Activated CD8-positive, alpha-beta T cell treated with anti-CD3 and anti-CD28 coated beads for 36 hours (primary cell): ENCODE results near the gene TCEANC2. TPM values are rescaled to one million over a fixed set of nuclear protein-coding genes. Genes with fewer than 3 reads are reported as not detected.
"Not testable (repeated sequence)": the region's sequence is repeated elsewhere in the genome, so short reads cannot be mapped to it uniquely, and the experiment has no call there.

Experiments used
- ATAC-seq: fragments of 200-7000 bp; cut with Tn5 transposase; one replicate; pipeline ENCODE4 v1.10.0; 2021; ENCODE audit warnings: mild to moderate bottlenecking, moderate library complexity
- CTCF ChIA-PET: fragments of 350-600 bp; sonication (Branson Sonifier 250); formaldehyde crosslinking; loops from one replicate; lab custom pipeline; 2021; ENCODE audit warnings: antibody characterized with exemption; lab: Charles Lee
- POLR2A ChIA-PET: fragments of 350-600 bp; sonication (Branson Sonifier 250); formaldehyde crosslinking; loops from one replicate; lab custom pipeline; 2021; ENCODE audit warnings: antibody characterized with exemption; lab: Charles Lee
- DNase-seq: peaks from one replicate; pipeline ENCODE4 v3.0.0-alpha.2; 2020
- H3K27ac Mint-ChIP-seq: one replicate; pipeline ENCODE4 v1.8.0; 2021; ENCODE audit warnings: mild to moderate bottlenecking, mixed read lengths
- H3K27me3 Mint-ChIP-seq: one replicate; pipeline ENCODE4 v1.8.0; 2021; ENCODE audit warnings: mixed read lengths
- H3K36me3 Mint-ChIP-seq: one replicate; pipeline ENCODE4 v1.8.0; 2021; ENCODE audit warnings: low read depth, mixed read lengths
- H3K4me1 Mint-ChIP-seq: one replicate; pipeline ENCODE4 v1.8.0; 2021; ENCODE audit warnings: low read depth, mixed read lengths
- H3K4me3 Mint-ChIP-seq: one replicate; pipeline ENCODE4 v1.8.0; 2021; ENCODE audit warnings: mild to moderate bottlenecking, moderate library complexity, mixed read lengths
- H3K9me3 Mint-ChIP-seq: one replicate; pipeline ENCODE4 v1.8.0; 2021; ENCODE audit warnings: mixed read lengths
- CTCF ChIP-seq: fragments of 200-600 bp; IDR thresholded peaks from one replicate; pipeline ENCODE4 v1.8.0; 2022; ENCODE audit warnings: antibody characterized with exemption, mild to moderate bottlenecking
- intact Hi-C: fragments of 100-400 bp; cut with micrococcal nuclease; formaldehyde crosslinking; loops from one replicate; pipeline ENCODE4 v1.10.0; 2022
- total RNA-seq, 2 experiments: library from RNA; stranded (reverse); gene quantifications; one replicate each; pipeline ENCODE4 v1.2.3, GENCODE V29; 2021

The TCEANC2 gene
- total RNA-seq, 2 experiments from 2014 or later: 11.1 to 11.2 TPM

- TF ChIP-seq CTCF: no peak
- Mint-ChIP-seq H3K4me3 (no peak overlapping the region), H3K27ac (no peak overlapping the region), H3K9me3 (no peaks in the 10 kb centered on the region), H3K4me1 (peaks cover 3% of the 10 kb centered on the region), H3K36me3 (no peaks in the 10 kb centered on the region), H3K27me3 (no peaks in the 10 kb centered on the region)
- ChIA-PET CTCF (interaction anchor here (1.6 kb wide), 1 partner anchor 224 kb away, joined by 4 read pairs; no protein-coding TSS in a partner anchor), POLR2A (no interaction called here)
- ATAC-seq: no peak
- no peak for DNase-seq
- intact Hi-C loops: no loop called here
Measured at GRCh38 chr1:54084794-54085193, 31.4 kb downstream of the TCEANC2 start.

- ATAC-seq: no peak
- no peaks in the 10 kb centered on the region for H3K36me3 Mint-ChIP-seq
- CTCF ChIA-PET: interaction anchor here (1.1 to 1.2 kb wide), 2 partner anchors 10 to 11 kb away, joined by 3 read pairs; no protein-coding TSS in a partner anchor
- no peak overlapping the region for H3K4me3 Mint-ChIP-seq
- H3K4me1 Mint-ChIP-seq: no peaks in the 10 kb centered on the region
- POLR2A ChIA-PET: no interaction called here
- intact Hi-C loops: no loop called here
- DNase-seq: no peak
- no peak for TF ChIP-seq CTCF
- no peaks in the 10 kb centered on the region for H3K27me3 Mint-ChIP-seq
- H3K9me3 Mint-ChIP-seq: no peaks in the 10 kb centered on the region
- H3K27ac Mint-ChIP-seq: no peak overlapping the region
Measured at GRCh38 chr1:54086754-54087153, 33.3 kb downstream of the TCEANC2 start.

GRCh38 chr1:54088385-54088784 is 35.0 kb downstream of the TCEANC2 start:
- Mint-ChIP-seq H3K27me3 (no peaks in the 10 kb centered on the region), H3K4me1 (no peaks in the 10 kb centered on the region), H3K4me3 (no peak overlapping the region), H3K36me3 (no peaks in the 10 kb centered on the region), H3K27ac (no peak overlapping the region), H3K9me3 (no peaks in the 10 kb centered on the region)
- POLR2A ChIA-PET: no interaction called here
- DNase-seq (no peak), ATAC-seq (no peak)
- CTCF ChIA-PET: interaction anchor here (1.0 kb wide), 1 partner anchor 17 kb away, joined by 3 read pairs; no protein-coding TSS in a partner anchor
- intact Hi-C loops: no loop called here
- TF ChIP-seq CTCF: no peak

GRCh38 chr1:54091666-54092065 is 38.3 kb downstream of the TCEANC2 start:
- intact Hi-C loops: no loop called here
- H3K9me3 Mint-ChIP-seq: no peaks in the 10 kb centered on the region
- no peak overlapping the region for H3K27ac Mint-ChIP-seq
- H3K4me3 Mint-ChIP-seq: no peak overlapping the region
- DNase-seq (no peak), ATAC-seq (no peak)
- H3K27me3 Mint-ChIP-seq: no peaks in the 10 kb centered on the region
- CTCF ChIA-PET: interaction anchor here (3.7 kb wide), 1 partner anchor 10 kb away, joined by 19 read pairs; no protein-coding TSS in a partner anchor
- H3K36me3 Mint-ChIP-seq: peaks cover 3% of the 10 kb centered on the region
- POLR2A ChIA-PET: no interaction called here
- TF ChIP-seq CTCF: no peak
- H3K4me1 Mint-ChIP-seq: no peaks in the 10 kb centered on the region

GRCh38 chr1:54094001-54094729 is 40.8 kb downstream of the TCEANC2 start:
- H3K27me3 Mint-ChIP-seq: no peaks in the 10 kb centered on the region
- no peaks in the 10 kb centered on the region for H3K4me1 Mint-ChIP-seq
- no peak overlapping the region for H3K27ac Mint-ChIP-seq
- POLR2A ChIA-PET: no interaction called here
- no peaks in the 10 kb centered on the region for H3K9me3 Mint-ChIP-seq
- ATAC-seq (no peak), DNase-seq (no peak)
- intact Hi-C loops: no loop called here
- no peak for TF ChIP-seq CTCF
- H3K36me3 Mint-ChIP-seq: peaks cover 10% of the 10 kb centered on the region
- CTCF ChIA-PET: interaction anchor here (1.1 kb wide), 1 partner anchor 12 kb away, joined by 8 read pairs; no protein-coding TSS in a partner anchor
- no peak overlapping the region for H3K4me3 Mint-ChIP-seq

- CTCF ChIA-PET: interaction anchor here (1.1 kb wide), 1 partner anchor 13 kb away, joined by 8 read pairs; no protein-coding TSS in a partner anchor
- H3K4me1 Mint-ChIP-seq, H3K27ac Mint-ChIP-seq, ATAC-seq, intact Hi-C loops, DNase-seq, H3K27me3 Mint-ChIP-seq, POLR2A ChIA-PET, H3K9me3 Mint-ChIP-seq, H3K4me3 Mint-ChIP-seq: not testable (repeated sequence)
- peaks cover 10% of the 10 kb centered on the region for H3K36me3 Mint-ChIP-seq
Measured at GRCh38 chr1:54094730-54095105, 41.3 kb downstream of the TCEANC2 start.
